H9 (cell line): ENCODE data around the gene SH3RF2. TPM values are rescaled to one million over a fixed set of nuclear protein-coding genes. Genes with fewer than 3 reads are reported as not detected.
A peak's percentile ranks its signal among the peaks of the same experiment; 100 is the strongest.

Experiments used
- DNase-seq: peaks from one replicate; pipeline ENCODE4 v3.0.0-alpha.2; 2017
- H2AFZ ChIP-seq: one replicate; pipeline ENCODE4 v1.6.1; 2013; ENCODE audit warnings: mild to moderate bottlenecking, low read length, control low read depth, moderate library complexity
- H2AK5ac ChIP-seq: 2 replicates; pipeline ENCODE4 v1.6.1; 2013; ENCODE audit warnings: low read length, control low read depth, mixed read lengths; ENCODE audit not compliant: insufficient read length
- H2BK120ac ChIP-seq: one replicate; pipeline ENCODE4 v1.6.1; 2013; ENCODE audit warnings: low read depth, mild to moderate bottlenecking, low read length, control low read depth, inconsistent platforms; ENCODE audit not compliant: poor library complexity, severe bottlenecking
- H2BK12ac ChIP-seq: 2 replicates; pipeline ENCODE4 v1.6.1; 2013; ENCODE audit warnings: low read length, control low read depth, mixed read lengths, low read depth; ENCODE audit not compliant: insufficient read length
- H2BK15ac ChIP-seq: 2 replicates; pipeline ENCODE4 v1.6.1; 2013; ENCODE audit warnings: low read depth, low read length, control low read depth
- H2BK20ac ChIP-seq: one replicate; pipeline ENCODE4 v1.6.1; 2013; ENCODE audit warnings: low read depth, mild to moderate bottlenecking, low read length, control low read depth, inconsistent platforms; ENCODE audit not compliant: poor library complexity, severe bottlenecking
- H2BK5ac ChIP-seq: 2 replicates; pipeline ENCODE4 v1.6.1; 2013; ENCODE audit warnings: low read length, control low read depth, mixed read lengths; ENCODE audit not compliant: insufficient read length
- H3K14ac ChIP-seq: 2 replicates; pipeline ENCODE4 v1.6.1; 2013; ENCODE audit warnings: low read length, control low read depth; ENCODE audit not compliant: insufficient read depth
- H3K18ac ChIP-seq: 2 replicates; pipeline ENCODE4 v1.6.1; 2013; ENCODE audit warnings: low read depth, mild to moderate bottlenecking, mixed read lengths, low read length, control low read depth; ENCODE audit not compliant: insufficient read length
- H3K23ac ChIP-seq: 2 replicates; pipeline ENCODE4 v1.6.1; 2013; ENCODE audit warnings: low read length, control low read depth, mixed read lengths, low read depth; ENCODE audit not compliant: insufficient read length
- H3K23me2 ChIP-seq: 2 replicates; pipeline ENCODE4 v1.6.1; 2013; ENCODE audit warnings: low read depth, mild to moderate bottlenecking, mixed read lengths, low read length, control low read depth; ENCODE audit not compliant: insufficient read length, poor library complexity, severe bottlenecking
- H3K27ac ChIP-seq: 2 replicates; pipeline ENCODE4 v1.5.1; 2013; ENCODE audit warnings: low read length, control low read depth, mixed read lengths, low read depth; ENCODE audit not compliant: insufficient read length
- H3K27me3 ChIP-seq: 2 replicates; pipeline ENCODE4 v1.6.1; 2013; ENCODE audit warnings: low read length, control low read depth, inconsistent platforms; ENCODE audit not compliant: insufficient read depth
- H3K4ac ChIP-seq: 2 replicates; pipeline ENCODE4 v1.6.1; 2013; ENCODE audit warnings: low read depth, mild to moderate bottlenecking, control low read depth, inconsistent platforms, low read length, moderate library complexity
- H3K4me1 ChIP-seq: 2 replicates; pipeline ENCODE4 v1.6.1; 2013; ENCODE audit warnings: low read length, control low read depth, inconsistent platforms; ENCODE audit not compliant: insufficient read depth
- H3K4me2 ChIP-seq: 2 replicates; pipeline ENCODE4 v1.6.1; 2013; ENCODE audit warnings: low read length, control low read depth, mixed read lengths; ENCODE audit not compliant: insufficient read length, insufficient read depth
- H3K56ac ChIP-seq: 2 replicates; pipeline ENCODE4 v1.6.1; 2013; ENCODE audit warnings: low read depth, mild to moderate bottlenecking, mixed read lengths, low read length, control low read depth; ENCODE audit not compliant: insufficient read length
- H3K79me1 ChIP-seq: 2 replicates; pipeline ENCODE4 v1.6.1; 2013; ENCODE audit warnings: low read depth, mild to moderate bottlenecking, moderate library complexity, low read length, control low read depth, inconsistent platforms; ENCODE audit not compliant: insufficient read depth, poor library complexity, severe bottlenecking
- H3K79me2 ChIP-seq: 2 replicates; pipeline ENCODE4 v1.6.1; 2013; ENCODE audit warnings: low read length, control low read depth, inconsistent platforms; ENCODE audit not compliant: insufficient read depth
- H3K9ac ChIP-seq: 2 replicates; pipeline ENCODE4 v1.6.1; 2013; ENCODE audit warnings: low read length, control low read depth, mixed read lengths; ENCODE audit not compliant: insufficient read length; ENCODE audit errors: extremely low read depth
- H3K9me3 ChIP-seq: one replicate; pipeline ENCODE4 v1.6.1; 2013; ENCODE audit warnings: low read depth, low read length, inconsistent platforms; ENCODE audit not compliant: control insufficient read depth
- H3T11ph ChIP-seq: one replicate; pipeline ENCODE4 v1.6.1; 2013; ENCODE audit warnings: mild to moderate bottlenecking, low read length, control low read depth, inconsistent platforms
- H4K20me1 ChIP-seq: one replicate; pipeline ENCODE4 v1.6.1; 2013; ENCODE audit not compliant: control insufficient read depth, insufficient read length, insufficient read depth
- H4K5ac ChIP-seq: 2 replicates; pipeline ENCODE4 v1.6.1; 2013; ENCODE audit warnings: low read depth, mild to moderate bottlenecking, mixed read lengths, low read length, control low read depth; ENCODE audit not compliant: insufficient read length
- H4K8ac ChIP-seq: replicated peaks from 2 replicates; pipeline ENCODE4 v1.6.1; 2013; ENCODE audit warnings: low read length, control low read depth, mixed read lengths, low read depth; ENCODE audit not compliant: insufficient read length
- H4K91ac ChIP-seq: 2 replicates; pipeline ENCODE4 v1.6.1; 2013; ENCODE audit warnings: low read depth, mild to moderate bottlenecking, moderate library complexity, mixed read lengths, low read length, control low read depth; ENCODE audit not compliant: insufficient read length
- H3K27ac Mint-ChIP-seq, 3 experiments: 2 replicates in 2 of 3; 3 replicates in 1 of 3; pipeline ENCODE4 v1.8.0; 2020 to 2021; ENCODE audit warnings: mixed read lengths in 3 of 3, mild to moderate bottlenecking in 1 of 3, moderate library complexity in 1 of 3
- H3K27me3 Mint-ChIP-seq: 2 replicates; pipeline ENCODE4 v1.8.0; 2021; ENCODE audit warnings: low read depth, mild to moderate bottlenecking, moderate library complexity, mixed read lengths
- H3K36me3 Mint-ChIP-seq, 3 experiments: 2 replicates in 2 of 3; 3 replicates in 1 of 3; pipeline ENCODE4 v1.8.0; 2020 to 2021; ENCODE audit warnings: low read depth in 3 of 3, mixed read lengths in 3 of 3; ENCODE audit not compliant: insufficient read depth in 1 of 3
- H3K4me1 Mint-ChIP-seq, 2 experiments: 2 replicates each; pipeline ENCODE4 v1.8.0; 2020; ENCODE audit warnings: mixed read lengths in 2 of 2
- H3K4me3 Mint-ChIP-seq, 2 experiments: 2 replicates in 1 of 2; 3 replicates in 1 of 2; pipeline ENCODE4 v1.8.0; 2020 to 2021; ENCODE audit warnings: mild to moderate bottlenecking in 2 of 2, mixed read lengths in 2 of 2, moderate library complexity in 1 of 2
- H3K9me3 Mint-ChIP-seq, 2 experiments: 2 replicates in 1 of 2; 3 replicates in 1 of 2; pipeline ENCODE4 v1.8.0; 2020; ENCODE audit warnings: mild to moderate bottlenecking in 2 of 2, mixed read lengths in 2 of 2, moderate library complexity in 1 of 2
- WGBS: extraction: QIAGEN DNeasy Blood & Tissue Kit; methylation state at CpG from one replicate; pipeline ENCODE4 v1.1.7; 2013; ENCODE audit warnings: missing lambda C conversion rate, low lambda C conversion rate, mixed read lengths; ENCODE audit not compliant: insufficient read length; ENCODE audit errors: extremely low coverage; 5-methylcytosine and 5-hydroxymethylcytosine counted together
- long read RNA-seq: library from polyadenylated mRNA; unstranded; transcript quantifications from one replicate; pipeline ENCODE4 v2.0.0, GENCODE V29; 2020
- total RNA-seq: library from RNA; stranded (reverse); gene quantifications from 2 replicates; pipeline ENCODE4 v1.2.1, GENCODE V29; 2021
- TF ChIP-seq, protein P1 (sequence below): fragments of 200-600 bp; sonication (generic); conservative IDR thresholded peaks from 3 replicates; pipeline ENCODE4 v1.8.0; 2021; ENCODE audit warnings: antibody characterized with exemption, mild to moderate bottlenecking

SH3RF2 gene, protein sequence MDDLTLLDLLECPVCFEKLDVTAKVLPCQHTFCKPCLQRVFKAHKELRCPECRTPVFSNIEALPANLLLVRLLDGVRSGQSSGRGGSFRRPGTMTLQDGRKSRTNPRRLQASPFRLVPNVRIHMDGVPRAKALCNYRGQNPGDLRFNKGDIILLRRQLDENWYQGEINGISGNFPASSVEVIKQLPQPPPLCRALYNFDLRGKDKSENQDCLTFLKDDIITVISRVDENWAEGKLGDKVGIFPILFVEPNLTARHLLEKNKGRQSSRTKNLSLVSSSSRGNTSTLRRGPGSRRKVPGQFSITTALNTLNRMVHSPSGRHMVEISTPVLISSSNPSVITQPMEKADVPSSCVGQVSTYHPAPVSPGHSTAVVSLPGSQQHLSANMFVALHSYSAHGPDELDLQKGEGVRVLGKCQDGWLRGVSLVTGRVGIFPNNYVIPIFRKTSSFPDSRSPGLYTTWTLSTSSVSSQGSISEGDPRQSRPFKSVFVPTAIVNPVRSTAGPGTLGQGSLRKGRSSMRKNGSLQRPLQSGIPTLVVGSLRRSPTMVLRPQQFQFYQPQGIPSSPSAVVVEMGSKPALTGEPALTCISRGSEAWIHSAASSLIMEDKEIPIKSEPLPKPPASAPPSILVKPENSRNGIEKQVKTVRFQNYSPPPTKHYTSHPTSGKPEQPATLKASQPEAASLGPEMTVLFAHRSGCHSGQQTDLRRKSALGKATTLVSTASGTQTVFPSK
- total RNA-seq, result 0.66 and 0.88 TPM in 2 replicates
- long read RNA-seq, result 0 reads

DNA sequence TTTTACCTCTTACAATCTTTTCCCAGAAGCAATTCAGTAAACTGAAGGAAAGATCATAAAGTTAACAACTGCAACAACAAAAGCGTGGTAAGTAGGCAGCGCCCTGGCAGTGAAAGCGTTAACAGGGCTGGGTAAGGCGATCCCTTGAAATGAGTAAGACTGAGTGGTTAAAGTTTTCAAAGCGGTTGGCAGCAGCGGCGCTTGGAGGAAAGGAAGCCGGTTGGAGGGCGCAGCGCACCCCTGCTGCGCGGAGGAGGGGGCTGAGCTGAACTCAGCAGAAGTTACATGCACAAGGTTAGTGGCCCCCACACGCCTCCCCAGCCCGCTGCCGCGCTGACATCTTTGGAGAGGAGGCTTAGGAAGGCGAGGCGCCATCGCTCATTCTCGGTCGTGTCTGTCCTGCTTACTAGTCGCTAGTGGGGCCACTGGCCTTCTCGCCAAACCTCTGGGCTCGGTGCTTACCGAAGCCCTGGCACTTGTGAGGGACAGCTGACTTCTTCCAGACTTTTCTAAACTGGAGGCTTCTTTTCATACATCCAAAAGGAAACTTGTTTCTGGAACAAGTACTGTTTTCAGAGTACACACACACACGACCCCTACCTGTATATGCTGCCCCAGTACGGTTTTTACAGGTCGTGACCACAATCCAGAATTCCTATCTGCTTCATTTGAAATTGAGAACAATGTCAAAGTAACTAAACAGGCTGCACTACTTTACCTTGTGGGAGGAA lies at the start of gene SH3RF2:
Gene SH3RF2 (plus strand): TSS at position 178 of the 731 bp plus-strand sequence. CDS start 1,351 bp downstream, outside the sequence.
- WGBS, result no CpG with 5 or more reads among the region's 28 CpGs
- H3K9ac ChIP-seq, result peak within 1 kb of the TSS; percentile 3

More for the DNA sequence above, at the start of gene SH3RF2:
- no peak within 1 kb of the TSS for H4K8ac ChIP-seq
- no peak within 1 kb of the TSS for H2BK120ac ChIP-seq
- Mint-ChIP-seq H3K36me3 (no peaks in the 10 kb centered on the region), H3K4me1 (peaks cover 58 to 61% of the 10 kb centered on the region in 2 experiments), H3K4me3 (peak within 1 kb of the TSS; percentile 63 to 75), H3K27me3 (peaks cover 8% of the 10 kb centered on the region), H3K9me3 (no peaks in the 10 kb centered on the region), H3K27ac (peak within 1 kb of the TSS; percentile 35 to 68 (median 63))
- no peak within 1 kb of the TSS for H4K91ac ChIP-seq
- H3K4me1 ChIP-seq, result peaks cover 12% of the 10 kb centered on the region
- H3K4me2 ChIP-seq, result peak within 1 kb of the TSS; percentile 32
- H2BK15ac ChIP-seq, result no peak within 1 kb of the TSS
- no peaks in the 10 kb centered on the region for H3K79me1 ChIP-seq
- TF ChIP-seq, protein P1, sequence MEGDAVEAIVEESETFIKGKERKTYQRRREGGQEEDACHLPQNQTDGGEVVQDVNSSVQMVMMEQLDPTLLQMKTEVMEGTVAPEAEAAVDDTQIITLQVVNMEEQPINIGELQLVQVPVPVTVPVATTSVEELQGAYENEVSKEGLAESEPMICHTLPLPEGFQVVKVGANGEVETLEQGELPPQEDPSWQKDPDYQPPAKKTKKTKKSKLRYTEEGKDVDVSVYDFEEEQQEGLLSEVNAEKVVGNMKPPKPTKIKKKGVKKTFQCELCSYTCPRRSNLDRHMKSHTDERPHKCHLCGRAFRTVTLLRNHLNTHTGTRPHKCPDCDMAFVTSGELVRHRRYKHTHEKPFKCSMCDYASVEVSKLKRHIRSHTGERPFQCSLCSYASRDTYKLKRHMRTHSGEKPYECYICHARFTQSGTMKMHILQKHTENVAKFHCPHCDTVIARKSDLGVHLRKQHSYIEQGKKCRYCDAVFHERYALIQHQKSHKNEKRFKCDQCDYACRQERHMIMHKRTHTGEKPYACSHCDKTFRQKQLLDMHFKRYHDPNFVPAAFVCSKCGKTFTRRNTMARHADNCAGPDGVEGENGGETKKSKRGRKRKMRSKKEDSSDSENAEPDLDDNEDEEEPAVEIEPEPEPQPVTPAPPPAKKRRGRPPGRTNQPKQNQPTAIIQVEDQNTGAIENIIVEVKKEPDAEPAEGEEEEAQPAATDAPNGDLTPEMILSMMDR, result no peak
- no peak within 1 kb of the TSS for H3K56ac ChIP-seq
- no peaks in the 10 kb centered on the region for H3K79me2 ChIP-seq
- no peak within 1 kb of the TSS for H2AFZ ChIP-seq
- no peak within 1 kb of the TSS for H3T11ph ChIP-seq
- no peak within 1 kb of the TSS for H2BK20ac ChIP-seq
- H2BK5ac ChIP-seq, result no peak within 1 kb of the TSS
- no peak within 1 kb of the TSS for H4K5ac ChIP-seq
- H3K27ac ChIP-seq, result no peak within 1 kb of the TSS
- no peaks in the 10 kb centered on the region for H4K20me1 ChIP-seq
- no peak within 1 kb of the TSS for H3K4ac ChIP-seq
- no peak within 1 kb of the TSS for H3K18ac ChIP-seq
- no peaks in the 10 kb centered on the region for H3K23me2 ChIP-seq
- no peaks in the 10 kb centered on the region for H3K27me3 ChIP-seq
- no peak within 1 kb of the TSS for H2AK5ac ChIP-seq
- no peak within 1 kb of the TSS for H2BK12ac ChIP-seq
- no peak within 1 kb of the TSS for H3K23ac ChIP-seq
- H3K9me3 ChIP-seq, result no peaks in the 10 kb centered on the region
- no peak within 1 kb of the TSS; the same call in 1 of the 2 replicates for H3K14ac ChIP-seq
- peak; percentile 97 for DNase-seq
